ENCODE measurements around the gene HID1.

HID1 gene

DNA sequence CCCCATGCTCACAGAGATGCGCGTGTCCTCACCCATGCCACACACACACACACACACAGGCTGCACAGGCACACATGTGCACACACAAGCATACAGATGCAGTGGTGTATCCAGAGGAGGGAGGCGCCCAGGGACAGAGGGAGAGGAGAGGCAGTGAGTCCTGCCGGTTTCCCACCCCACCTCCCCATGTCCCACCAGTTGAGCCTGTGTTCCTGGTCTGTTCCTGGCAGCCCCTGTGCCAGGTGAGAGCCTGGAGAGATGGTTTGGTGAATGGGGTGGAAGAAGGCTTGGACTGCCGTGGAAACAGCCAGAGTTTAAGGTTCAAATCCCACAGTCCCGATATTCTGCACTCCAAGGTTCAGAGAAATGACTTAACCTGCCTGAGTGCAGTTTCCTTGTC, 68.9 kb downstream of the HID1 start:
- TF ChIP-seq ARNT (IDR thresholded peaks at IDR 0.05) (no peak), BHLHE40 (IDR thresholded peaks at IDR 0.05; ENCODE audit: borderline replicate concordance) (no peak)
- DNase-seq (ENCODE audit: extremely low spot score), result no peak
- ChIA-PET POLR2A (interaction anchor here (4.6 kb wide), 1 partner anchor 31 kb away, joined by 36 read pairs; the partner anchor contains the start of gene FDXR), CTCF (no interaction called here)

DNA sequence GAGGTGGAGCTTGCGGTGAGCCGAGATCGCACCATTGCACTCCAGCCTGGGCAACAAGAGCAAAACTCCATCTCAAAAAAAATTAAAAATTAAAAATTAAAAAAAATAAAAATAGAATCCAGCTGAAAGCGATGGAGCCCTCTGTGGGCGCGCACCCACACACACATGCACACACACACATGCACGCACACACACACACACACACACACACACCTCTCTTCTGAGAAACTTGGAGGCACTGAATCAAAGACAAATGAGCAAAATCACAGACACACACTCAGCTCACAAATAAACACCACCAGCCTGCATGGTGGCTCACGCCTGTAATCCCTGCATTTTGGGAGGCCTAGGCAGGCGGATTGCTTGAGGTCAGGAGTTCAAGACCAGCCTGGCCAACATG, 69.5 kb downstream of the HID1 start:
- TF ChIP-seq FOXA1 (IDR thresholded peaks at IDR 0.05), result no peak
- TF ChIP-seq FOXK2 (IDR thresholded peaks at IDR 0.05), result no peak
- no peak for DNase-seq (ENCODE audit: extremely low spot score)
- ChIA-PET POLR2A (interaction anchor here (4.6 kb wide), 1 partner anchor 30 kb away, joined by 36 read pairs; the partner anchor contains the start of gene FDXR), CTCF (no interaction called here)

DNA sequence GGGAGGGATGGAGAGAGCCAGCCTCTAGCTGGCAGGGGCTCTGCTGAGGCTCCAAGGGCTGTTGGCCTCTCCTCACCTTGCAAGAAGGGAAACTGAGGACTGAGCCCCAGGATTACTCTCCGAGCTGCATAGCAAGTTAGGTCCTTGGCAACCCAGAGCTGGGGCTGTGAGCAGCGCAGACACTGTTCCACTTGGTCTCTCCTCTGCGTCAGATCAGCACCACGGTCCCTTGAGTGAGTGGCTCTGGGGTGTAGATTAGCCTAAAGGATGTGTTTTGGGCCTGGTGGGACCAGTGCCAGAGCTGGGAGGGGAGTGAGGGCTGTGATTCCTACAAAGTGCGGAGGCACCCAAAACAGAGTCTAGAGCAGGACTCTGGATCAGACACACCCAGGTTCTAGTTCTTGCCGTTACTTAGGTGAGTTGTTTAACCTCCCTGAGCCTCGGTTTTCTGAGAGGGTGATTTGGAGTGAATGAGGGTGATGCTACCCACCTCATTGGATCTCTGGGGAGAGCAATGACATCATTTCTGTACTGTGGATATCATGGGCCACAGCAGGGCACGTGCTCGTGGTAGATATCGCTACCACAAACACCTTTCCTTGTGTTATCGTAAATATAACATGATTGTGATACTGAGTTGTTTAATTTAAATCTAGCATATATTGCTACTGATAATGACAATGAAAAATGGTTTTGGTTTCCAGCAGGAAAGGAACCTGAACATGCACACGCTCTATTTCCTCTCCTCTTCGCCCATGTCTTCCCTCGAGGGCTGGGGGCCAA, 71.0 kb downstream of the HID1 start:
- DNase-seq (ENCODE audit: extremely low spot score), result no peak
- no peak for TF ChIP-seq HDGF (IDR thresholded peaks at IDR 0.05; ENCODE audit: borderline replicate concordance)
- TF ChIP-seq FOXK2 (IDR thresholded peaks at IDR 0.05), result no peak
- no peak for TF ChIP-seq TARDBP (IDR thresholded peaks at IDR 0.05)
- no peak for TF ChIP-seq FOXA1 (IDR thresholded peaks at IDR 0.05)
- no peak for TF ChIP-seq CTBP1 (IDR thresholded peaks at IDR 0.05; ENCODE audit: borderline replicate concordance)
- no peak for TF ChIP-seq L3MBTL2 (conservative IDR thresholded peaks at IDR 0.05)
- no peak for TF ChIP-seq ELF4 (IDR thresholded peaks at IDR 0.05)
- no peak for TF ChIP-seq ARNT (IDR thresholded peaks at IDR 0.05)
- no peak for TF ChIP-seq SP1 (IDR thresholded peaks at IDR 0.05)
- no peak for TF ChIP-seq FOXM1 (IDR thresholded peaks at IDR 0.05; ENCODE audit: borderline replicate concordance)
- no peak for TF ChIP-seq SUZ12 (IDR thresholded peaks at IDR 0.05)
- POLR2A ChIA-PET, result interaction anchor here (4.3 kb wide), 1 partner anchor 29 kb away, joined by 26 read pairs; the partner anchor contains the start of gene FDXR
- CTCF ChIA-PET, result no interaction called here
